Urinary bladder (tissue), 4 donors: ENCODE results near the gene SUFU. TPM values are rescaled to one million over a fixed set of nuclear protein-coding genes. Genes with fewer than 3 reads are reported as not detected.
"Not testable (repeated sequence)": the region's sequence is repeated elsewhere in the genome, so short reads cannot be mapped to it uniquely, and the experiment has no call there.

Experiments
- DNase-seq: peaks from one replicate; pipeline ENCODE4 v3.0.0-alpha.2; 2015; ENCODE audit errors: extremely low spot score
- H3K27ac ChIP-seq: one replicate; pipeline ENCODE4 v1.5.1; 2013; ENCODE audit warnings: low read depth, mild to moderate bottlenecking, moderate library complexity
- H3K36me3 ChIP-seq: one replicate; pipeline ENCODE4 v1.6.1; 2013; ENCODE audit warnings: mild to moderate bottlenecking, moderate library complexity; ENCODE audit not compliant: insufficient read depth
- H3K4me1 ChIP-seq: one replicate; pipeline ENCODE4 v1.6.1; 2013; ENCODE audit warnings: mild to moderate bottlenecking, moderate library complexity; ENCODE audit not compliant: insufficient read depth
- H3K4me3 ChIP-seq: one replicate; pipeline ENCODE4 v1.5.1; 2013; ENCODE audit warnings: low read depth, low read length
- WGBS: extraction: QIAGEN DNeasy Blood & Tissue Kit; methylation state at CpG from one replicate; pipeline ENCODE4 v1.1.7; 2013; 5-methylcytosine and 5-hydroxymethylcytosine counted together
- polyA plus RNA-seq: library from polyadenylated mRNA; stranded (reverse); fragments of 200-250 nt; gene quantifications from one replicate; pipeline ENCODE4 v1.2.3, GENCODE V29; 2013
- total RNA-seq: library from RNA; depleted of rRNA; stranded (reverse); fragments of >200 nt; gene quantifications from one replicate; pipeline ENCODE4 v1.2.3, GENCODE V29; 2014
- donor health status: healthy with polysubstance abuse.
- donor health status: healthy.

The SUFU gene
- total and polyA plus RNA-seq, 2 donors = 8.1 to 11.2 TPM

DNA sequence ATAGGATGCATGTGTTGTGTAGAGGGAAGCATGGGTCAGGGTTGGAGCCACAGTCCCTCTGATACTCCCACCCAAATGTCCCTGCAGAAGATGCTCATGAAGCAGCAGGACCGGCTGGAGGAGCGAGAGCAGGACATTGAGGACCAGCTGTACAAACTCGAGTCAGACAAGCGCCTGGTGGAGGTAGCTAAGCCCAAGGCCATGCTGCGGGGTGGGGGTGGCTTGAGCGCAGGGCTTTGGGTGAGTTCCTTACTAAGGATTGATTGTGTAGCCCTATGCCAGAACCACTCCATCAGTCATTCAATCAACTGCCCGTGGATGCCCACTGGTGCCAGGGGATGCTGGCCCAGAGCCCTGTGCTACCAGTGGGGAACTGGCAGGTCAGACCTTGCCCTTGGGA lies 150.8 kb downstream of the SUFU start:
- H3K4me3 ChIP-seq = no peak overlapping the region
- no peak for DNase-seq
- 78% methylated on average over 7 of the region's 7 CpGs for WGBS
- peaks cover 14% of the 10 kb centered on the region for H3K36me3 ChIP-seq
- no peaks in the 10 kb centered on the region for H3K4me1 ChIP-seq
- H3K27ac ChIP-seq = no peak overlapping the region

DNA sequence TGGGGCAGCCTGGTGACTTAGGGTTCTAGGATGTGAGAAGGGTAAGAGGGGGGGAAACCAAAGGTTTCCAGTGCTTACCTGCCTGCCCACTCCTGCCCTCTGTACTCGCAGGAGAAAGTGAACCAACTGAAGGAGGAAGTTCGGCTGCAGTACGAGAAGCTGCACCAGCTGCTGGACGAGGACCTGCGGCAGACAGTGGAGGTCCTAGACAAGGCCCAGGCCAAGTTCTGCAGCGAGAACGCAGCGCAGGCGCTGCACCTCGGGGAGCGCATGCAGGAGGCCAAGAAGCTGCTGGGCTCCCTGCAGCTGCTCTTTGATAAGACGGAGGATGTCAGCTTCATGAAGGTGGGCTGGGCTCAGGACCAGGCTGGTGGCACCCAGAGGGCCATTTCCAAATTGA lies 151.2 kb downstream of the SUFU start:
- no peak for DNase-seq
- WGBS = 89% methylated on average over 12 of the region's 12 CpGs
- Histone ChIP-seq H3K4me1 (no peaks in the 10 kb centered on the region), H3K4me3 (no peak overlapping the region), H3K36me3 (peaks cover 14% of the 10 kb centered on the region), H3K27ac (no peak overlapping the region)

DNA sequence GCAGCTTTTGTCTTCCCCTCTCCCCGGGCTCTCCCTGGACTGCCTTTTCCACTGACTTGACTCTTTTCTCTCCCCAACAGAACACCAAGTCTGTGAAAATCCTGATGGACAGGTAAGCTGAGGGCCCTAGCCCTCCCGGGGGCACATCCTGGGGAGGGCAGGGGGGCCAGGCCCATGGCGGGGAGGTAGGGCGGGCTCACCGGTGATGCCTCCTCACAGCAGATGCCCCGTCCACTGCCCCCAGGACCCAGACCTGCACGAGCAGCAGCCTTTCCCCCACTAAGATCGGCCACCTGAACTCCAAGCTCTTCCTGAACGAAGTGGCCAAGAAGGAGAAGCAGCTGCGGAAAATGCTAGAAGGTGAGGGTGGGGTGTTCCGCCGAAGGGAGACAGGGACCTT lies 152.3 kb downstream of the SUFU start:
- Histone ChIP-seq H3K4me3 (no peak overlapping the region), H3K4me1 (no peaks in the 10 kb centered on the region), H3K36me3 (peaks cover 14% of the 10 kb centered on the region), H3K27ac (no peak overlapping the region)
- DNase-seq = no peak
- 89% methylated on average over 12 of the region's 12 CpGs for whole genome bisulfite sequencing

DNA sequence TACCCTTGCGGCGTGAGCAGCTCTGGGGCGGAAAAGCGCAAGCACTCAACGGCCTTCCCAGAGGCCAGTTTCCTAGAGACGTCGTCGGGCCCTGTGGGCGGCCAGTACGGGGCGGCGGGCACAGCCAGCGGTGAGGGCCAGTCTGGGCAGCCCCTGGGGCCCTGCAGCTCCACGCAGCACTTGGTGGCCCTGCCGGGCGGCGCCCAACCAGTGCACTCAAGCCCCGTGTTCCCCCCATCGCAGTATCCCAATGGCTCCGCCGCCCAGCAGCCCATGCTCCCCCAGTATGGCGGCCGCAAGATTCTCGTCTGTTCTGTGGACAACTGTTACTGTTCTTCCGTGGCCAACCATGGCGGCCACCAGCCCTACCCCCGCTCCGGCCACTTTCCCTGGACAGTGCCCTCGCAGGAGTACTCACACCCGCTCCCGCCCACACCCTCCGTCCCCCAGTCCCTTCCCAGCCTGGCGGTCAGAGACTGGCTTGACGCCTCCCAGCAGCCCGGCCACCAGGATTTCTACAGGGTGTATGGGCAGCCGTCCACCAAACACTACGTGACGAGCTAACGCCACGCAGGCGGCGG lies 153.1 kb downstream of the SUFU start:
- Histone ChIP-seq H3K36me3 (peaks cover 14% of the 10 kb centered on the region), H3K27ac (no peak overlapping the region), H3K4me1 (no peaks in the 10 kb centered on the region), H3K4me3 (no peak overlapping the region)
- DNase-seq = no peak
- WGBS = 92% methylated on average over 42 of the region's 42 CpGs

DNA sequence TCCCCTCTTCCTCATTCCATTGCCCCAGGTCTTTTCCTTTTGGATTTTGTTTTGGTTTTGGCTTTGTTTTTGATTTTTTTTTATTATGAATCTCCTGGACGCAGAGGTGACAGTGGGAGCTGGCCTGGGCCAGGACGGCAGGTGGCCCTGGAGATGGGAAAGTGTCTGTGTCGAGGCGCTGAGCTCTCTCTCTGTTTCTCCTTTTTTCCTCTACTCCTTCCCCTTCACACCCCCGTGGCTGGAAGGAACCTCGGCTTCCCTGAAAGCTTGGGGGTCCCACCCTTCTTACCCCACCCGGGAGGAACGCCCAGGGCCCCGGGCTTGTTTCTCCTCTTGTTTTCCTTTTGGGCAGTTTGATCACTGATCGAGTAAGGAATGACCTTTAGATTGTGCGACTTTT lies 153.7 kb downstream of the SUFU start:
- DNase-seq = no peak
- no peaks in the 10 kb centered on the region for H3K4me1 ChIP-seq
- H3K27ac ChIP-seq = no peak overlapping the region
- 73% methylated on average over 11 of the region's 11 CpGs for WGBS
- peaks cover 14% of the 10 kb centered on the region for H3K36me3 ChIP-seq
- no peak overlapping the region for H3K4me3 ChIP-seq

DNA sequence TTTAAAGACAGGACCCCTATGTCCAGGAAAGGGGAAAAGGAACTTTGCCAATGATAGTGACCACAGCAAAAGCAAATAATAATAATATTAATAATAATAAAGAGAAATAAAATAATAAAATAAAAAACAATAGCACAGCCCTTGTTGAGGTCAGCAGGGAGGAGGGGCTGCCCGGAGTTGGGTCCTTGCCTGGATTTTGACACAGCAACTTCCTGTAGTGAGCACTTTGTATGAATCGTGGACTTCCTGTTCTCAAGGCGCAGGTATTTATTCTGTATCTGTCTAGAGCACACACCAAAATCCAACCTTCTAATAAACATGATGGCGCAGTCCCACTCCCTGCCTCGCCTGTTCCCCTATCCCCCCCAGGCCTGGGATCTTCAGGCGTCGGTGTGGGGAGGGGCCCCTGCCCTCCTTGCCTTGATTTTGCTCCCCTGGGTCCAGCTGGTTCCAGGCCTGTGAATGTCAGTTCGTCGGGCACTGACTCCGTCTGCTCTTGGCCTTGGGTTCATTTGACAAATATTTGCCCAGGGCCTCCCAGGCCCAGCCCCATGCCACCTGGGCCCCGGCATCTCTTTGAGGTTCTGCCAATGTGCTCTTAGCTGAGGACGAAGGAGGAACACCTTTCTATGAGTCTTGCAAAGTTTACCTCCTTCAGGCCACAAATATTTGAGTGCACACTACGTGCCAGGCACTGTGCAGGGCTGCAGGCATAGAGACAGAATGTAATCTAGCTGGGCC lies 154.4 kb downstream of the SUFU start:
- 64% methylated on average over 13 of the region's 13 CpGs for WGBS
- DNase-seq = no peak
- no peak overlapping the region for H3K4me3 ChIP-seq
- H3K4me1 ChIP-seq = no peaks in the 10 kb centered on the region
- no peak overlapping the region for H3K27ac ChIP-seq
- H3K36me3 ChIP-seq = peaks cover 14% of the 10 kb centered on the region

DNA sequence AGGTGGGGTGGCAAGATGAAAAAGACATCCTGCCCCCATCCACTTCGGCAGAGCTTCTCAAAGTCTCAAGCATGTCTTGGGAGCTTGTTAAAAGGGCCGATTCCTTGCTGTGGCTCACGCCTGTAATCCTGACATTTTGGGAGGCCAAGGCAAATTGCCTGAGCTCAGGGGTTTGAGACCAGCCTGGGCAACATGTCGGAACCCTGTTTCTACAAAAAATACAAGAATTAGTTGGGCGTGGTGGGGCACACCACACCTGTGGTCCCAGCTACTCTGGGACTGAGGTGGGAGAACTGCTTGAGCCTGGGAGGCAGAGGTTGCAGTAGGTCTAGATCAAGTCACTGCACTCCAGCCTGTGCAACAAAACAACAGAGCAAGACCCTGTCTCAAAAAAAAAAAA lies 155.0 kb downstream of the SUFU start:
- peaks cover 14% of the 10 kb centered on the region for H3K36me3 ChIP-seq

DNA sequence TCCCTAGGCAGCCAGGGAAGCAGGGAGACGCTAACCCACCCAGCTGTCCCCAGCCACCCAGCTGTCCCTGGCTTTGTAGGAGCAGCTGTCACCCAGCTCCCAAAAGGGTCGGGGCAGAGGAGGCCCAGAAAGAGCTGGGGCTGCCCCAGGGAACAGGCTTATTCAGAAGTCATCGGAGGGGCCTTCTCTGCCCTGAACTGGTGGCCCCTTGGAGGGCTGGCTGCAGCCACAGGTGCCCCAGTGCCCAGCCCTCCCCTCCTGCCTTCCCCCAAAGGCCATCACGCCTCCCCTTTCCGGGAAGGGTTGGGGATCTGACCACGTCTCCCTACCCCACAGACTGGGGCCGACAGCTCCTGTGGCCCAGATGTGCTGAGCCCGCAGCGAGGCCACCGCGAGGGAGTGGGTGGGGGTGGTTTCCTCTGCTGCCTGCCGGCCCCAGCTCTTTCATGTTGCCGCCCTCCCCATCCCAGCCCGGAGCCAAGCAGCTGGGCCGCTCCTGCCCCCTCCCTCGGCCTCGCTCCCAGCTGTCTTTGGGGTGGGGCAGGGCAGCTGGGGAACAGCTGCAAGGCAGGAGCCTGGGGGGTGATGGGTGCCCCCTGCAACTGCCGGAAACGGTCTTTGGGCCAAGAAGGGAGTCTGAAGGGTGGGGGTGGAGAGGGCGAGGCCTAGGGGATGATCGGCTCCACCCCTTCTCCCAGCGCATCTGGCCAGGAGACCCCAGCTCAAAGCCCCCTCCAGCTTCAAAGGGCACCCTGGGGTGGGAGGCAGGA lies 157.3 kb downstream of the SUFU start:
- DNase-seq = no peak
- Histone ChIP-seq H3K27ac (no peak overlapping the region), H3K36me3 (peaks cover 9% of the 10 kb centered on the region), H3K4me3 (no peak overlapping the region), H3K4me1 (no peaks in the 10 kb centered on the region)
- 9% methylated on average over 22 of the region's 22 CpGs for WGBS

More for the DNA sequence above, 155.0 kb downstream of the SUFU start:
- Histone ChIP-seq H3K4me3 (no peak overlapping the region), H3K4me1 (no peaks in the 10 kb centered on the region), H3K27ac (no peak overlapping the region)
- 81% methylated on average over 5 of the region's 5 CpGs for WGBS
- DNase-seq = no peak

DNA sequence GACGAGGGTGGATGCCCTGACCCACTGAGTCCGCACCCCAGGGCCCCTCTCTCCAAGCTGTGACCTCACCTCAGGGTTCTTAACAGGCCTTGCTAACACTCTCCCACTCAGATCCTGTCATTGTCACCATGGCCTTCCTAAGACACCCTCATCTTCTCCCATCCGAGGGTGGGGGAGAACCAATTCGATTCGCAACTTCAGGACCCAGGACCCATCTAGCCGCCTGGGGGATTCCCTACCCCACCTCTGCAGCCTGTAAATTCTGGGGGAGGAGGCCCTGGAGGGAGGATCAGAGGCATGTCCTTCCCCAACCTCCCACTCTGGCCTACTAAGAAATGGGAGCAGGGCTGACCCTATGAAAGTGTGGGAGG lies 157.9 kb downstream of the SUFU start:
- H3K36me3 ChIP-seq = peaks cover 5% of the 10 kb centered on the region
- no peak overlapping the region for H3K27ac ChIP-seq
- WGBS = 46% methylated on average over 6 of the region's 6 CpGs
- no peak overlapping the region for H3K4me3 ChIP-seq
- no peak for DNase-seq
- no peaks in the 10 kb centered on the region for H3K4me1 ChIP-seq

DNA sequence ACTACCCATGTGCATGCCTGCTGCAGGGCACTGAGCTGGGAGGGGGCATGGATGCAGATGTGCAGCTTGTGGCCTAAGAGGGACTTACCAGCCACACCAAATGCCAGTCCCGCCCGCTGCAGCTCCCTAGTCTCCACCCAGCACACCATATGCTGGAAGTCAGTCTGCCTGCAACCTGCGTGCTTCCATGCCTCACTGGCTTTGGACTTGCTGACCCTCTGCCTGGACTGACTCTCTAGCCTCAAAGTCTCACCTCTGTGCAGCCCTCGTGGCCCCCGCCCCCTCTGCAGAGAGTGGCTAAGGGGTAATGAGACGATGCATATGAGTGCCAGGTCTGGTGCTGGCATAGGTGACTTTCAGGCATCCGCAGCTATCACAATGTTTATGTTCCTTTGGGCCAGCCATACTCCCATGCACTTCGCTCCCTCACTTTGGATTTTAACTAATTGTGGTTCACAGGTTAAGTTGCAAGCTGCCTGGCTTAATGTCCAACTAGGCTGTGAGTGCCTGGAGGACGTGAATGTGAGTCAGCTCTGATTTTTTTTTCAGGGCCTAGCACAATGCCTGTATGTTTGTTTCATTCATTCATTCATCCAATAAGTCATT lies 162.2 kb downstream of the SUFU start:
- Histone ChIP-seq H3K4me1 (no peaks in the 10 kb centered on the region), H3K27ac (no peak overlapping the region), H3K36me3 (no peaks in the 10 kb centered on the region), H3K4me3 (no peak overlapping the region)
- DNase-seq = no peak
- 79% methylated on average over 9 of the region's 9 CpGs for WGBS

DNA sequence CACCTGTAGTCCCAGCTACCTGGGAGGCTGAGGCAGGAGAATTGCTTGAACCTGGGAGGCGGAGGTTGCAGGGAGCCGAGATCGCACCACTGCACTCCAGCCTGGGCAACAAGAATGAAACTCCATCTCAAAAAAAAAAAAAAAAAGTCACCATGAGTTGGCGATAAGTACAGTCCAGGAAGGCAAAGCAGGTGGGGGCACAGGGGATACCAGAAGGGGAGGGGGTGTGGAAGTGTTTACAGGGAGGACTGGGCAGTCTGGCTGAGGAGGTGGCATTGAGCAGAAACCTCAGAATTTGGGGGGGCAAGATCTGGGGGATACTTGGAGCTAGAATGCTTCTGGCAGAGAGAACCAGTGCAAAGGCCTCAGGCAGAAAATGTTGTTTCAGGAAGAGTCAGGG lies 163.6 kb downstream of the SUFU start:
- 94% methylated on average over 4 of the region's 4 CpGs for WGBS
- H3K4me1 ChIP-seq, H3K4me3 ChIP-seq, H3K36me3 ChIP-seq, DNase-seq, H3K27ac ChIP-seq: not testable (repeated sequence)

DNA sequence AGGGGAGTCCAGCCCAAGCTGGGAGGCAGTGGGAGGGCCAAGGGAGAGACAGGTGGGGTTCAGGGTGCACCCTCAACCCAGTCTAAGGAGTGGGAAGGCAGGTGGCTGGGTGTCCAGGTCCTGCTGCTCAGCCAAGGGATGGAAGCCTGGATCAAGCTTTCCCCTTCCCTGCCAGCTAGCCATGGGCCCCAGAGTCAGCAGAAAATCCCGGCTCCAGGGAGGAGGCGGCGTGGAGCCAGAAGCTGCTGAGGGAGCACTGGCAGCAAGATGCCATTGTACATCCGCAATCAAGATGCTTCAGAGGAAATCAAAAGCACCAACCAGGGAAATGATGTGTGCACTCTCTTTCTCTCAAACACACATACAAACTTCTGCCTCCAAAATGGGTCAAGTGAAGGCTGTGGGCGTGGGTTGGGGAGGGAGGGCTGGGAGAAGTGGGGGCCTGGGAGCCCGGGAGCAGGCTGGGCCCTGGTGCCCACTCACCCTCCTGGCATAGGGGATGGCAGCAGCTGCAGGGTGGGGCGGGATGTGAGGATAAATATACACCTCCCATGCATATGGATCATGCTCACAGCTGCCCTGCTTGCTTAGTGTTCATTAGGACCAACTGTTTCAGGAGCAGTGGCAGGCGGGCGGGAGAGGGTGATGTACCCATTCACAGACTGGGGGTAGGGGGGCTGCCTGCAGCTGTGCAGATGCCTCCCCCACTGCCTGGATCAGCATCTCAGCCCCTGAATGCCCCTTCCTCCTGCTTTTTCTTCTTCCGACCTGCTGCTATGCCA lies 164.7 kb downstream of the SUFU start:
- Histone ChIP-seq H3K36me3 (no peaks in the 10 kb centered on the region), H3K4me3 (no peak overlapping the region), H3K4me1 (no peaks in the 10 kb centered on the region), H3K27ac (no peak overlapping the region)
- WGBS = 87% methylated on average over 10 of the region's 10 CpGs
- no peak for DNase-seq
